GM04504 (cell line): ENCODE results near the gene TTLL8.

ENCODE experiments used
- DNase-seq: peaks from one replicate; pipeline ENCODE4 v3.0.0-alpha.2; 2012; ENCODE audit warnings: low read depth

The TTLL8 gene

DNA sequence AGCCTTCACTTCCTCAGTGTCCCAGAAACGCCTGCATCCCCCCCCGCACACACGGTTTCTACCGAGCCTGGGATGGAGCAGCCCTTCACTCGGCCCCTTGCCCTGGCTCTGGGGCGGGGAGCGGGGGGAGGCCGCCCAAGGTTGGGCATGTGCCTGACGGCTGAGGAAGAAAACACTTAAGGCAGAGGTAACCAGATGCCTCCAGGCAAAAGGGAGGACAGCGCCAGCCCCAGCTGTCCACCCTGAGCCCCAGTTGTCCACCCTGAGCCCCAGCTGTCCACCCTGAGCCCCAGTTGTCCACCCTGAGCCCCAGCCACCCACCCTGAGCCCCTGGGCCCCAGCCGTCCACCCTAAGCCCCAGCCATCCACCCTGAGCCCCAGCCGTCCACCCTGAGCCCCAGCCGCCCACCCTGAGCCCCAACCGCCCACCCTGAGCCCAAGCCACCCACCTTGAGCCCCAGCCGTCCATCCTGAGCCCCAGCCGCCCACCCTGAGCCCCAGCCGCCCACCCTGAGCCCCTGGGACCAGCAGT lies 3.8 kb upstream of the TTLL8 start:
- DNase-seq = no peak

DNA sequence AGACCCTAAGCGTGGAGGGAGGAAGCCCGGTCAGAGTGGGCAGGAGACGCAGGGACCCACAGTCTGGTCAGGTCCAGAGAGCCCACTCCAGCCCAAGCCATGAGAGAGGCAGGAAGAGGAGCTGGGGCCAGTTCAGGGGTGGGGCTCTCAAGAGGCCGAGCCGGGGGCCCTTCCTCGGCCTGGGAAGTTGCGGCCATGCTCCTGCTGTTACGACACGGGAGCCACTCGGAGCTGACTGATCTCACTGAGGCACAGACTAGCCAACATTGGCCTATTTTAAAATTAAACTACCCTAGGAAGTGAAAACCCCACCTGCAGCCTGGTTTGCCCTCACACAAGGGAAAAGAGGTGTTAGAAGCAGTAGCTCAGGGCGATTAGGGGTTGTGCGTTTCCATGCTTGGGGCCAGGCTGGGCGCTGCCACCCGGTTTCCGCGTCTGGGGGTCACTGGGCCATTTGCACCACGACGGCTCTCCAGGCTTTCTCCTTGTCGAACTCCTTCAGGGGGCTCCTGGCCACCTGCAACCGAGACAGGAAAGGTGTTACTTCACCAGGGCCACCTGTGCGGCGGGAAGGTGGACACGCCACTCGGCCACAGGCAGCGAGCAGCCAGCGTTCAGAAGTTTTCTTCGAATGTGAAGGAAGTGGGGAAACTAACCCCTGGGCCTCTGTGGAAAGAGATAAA lies 3.2 kb upstream of the TTLL8 start:
- DNase-seq = no peak

DNA sequence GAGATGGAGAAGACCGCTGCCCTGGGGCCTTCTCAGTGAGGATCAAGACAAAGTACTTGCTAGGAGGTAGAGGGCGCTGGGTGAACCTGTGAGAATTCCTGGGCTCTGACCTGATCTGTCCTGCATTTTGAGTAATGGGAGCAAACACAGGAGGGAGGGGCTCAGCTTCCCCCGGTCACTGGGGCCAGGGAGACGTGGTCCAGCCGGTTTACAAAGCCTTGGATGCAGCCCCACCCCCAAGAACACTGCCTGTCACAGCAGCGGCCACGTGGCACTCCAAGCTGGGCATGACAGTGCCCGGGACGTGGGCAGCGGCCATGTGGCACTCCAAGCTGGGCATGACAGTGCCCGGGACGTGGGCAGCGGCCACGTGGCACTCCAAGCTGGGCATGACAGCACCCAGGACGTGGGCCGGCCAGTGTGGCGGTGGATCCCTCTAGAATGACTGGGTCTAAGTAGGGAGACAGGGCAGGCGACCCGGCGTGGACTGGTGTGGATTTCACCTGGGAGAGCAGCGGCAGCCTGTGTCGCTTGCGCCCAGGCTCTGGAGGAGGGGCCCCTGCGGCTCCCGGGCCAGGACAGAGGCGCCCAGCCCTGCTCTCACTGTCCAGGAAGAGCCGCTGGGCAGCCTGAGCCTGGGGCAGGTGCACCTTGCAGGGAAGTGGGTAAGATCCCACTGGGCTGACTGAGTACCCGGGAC lies 2.5 kb upstream of the TTLL8 start:
- no peak for DNase-seq

DNA sequence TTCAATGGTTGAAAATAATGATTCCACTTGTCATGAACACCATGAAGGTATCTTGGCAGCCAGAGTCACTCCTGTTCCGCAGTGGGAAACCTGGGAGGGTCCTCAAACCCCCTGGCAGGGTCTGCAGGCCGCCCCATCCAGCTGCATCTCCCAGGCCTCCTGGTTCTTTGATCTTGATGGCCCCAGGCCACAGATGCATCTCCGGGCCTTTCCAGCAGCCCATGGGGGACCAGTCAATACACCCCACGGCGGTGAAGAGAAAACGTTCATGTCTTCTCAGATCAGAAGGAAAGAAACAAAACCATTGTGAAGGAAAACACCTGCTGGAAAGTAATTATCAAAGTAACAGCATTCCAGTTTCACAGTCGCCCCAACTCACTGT lies 1.8 kb upstream of the TTLL8 start:
- no peak for DNase-seq

DNA sequence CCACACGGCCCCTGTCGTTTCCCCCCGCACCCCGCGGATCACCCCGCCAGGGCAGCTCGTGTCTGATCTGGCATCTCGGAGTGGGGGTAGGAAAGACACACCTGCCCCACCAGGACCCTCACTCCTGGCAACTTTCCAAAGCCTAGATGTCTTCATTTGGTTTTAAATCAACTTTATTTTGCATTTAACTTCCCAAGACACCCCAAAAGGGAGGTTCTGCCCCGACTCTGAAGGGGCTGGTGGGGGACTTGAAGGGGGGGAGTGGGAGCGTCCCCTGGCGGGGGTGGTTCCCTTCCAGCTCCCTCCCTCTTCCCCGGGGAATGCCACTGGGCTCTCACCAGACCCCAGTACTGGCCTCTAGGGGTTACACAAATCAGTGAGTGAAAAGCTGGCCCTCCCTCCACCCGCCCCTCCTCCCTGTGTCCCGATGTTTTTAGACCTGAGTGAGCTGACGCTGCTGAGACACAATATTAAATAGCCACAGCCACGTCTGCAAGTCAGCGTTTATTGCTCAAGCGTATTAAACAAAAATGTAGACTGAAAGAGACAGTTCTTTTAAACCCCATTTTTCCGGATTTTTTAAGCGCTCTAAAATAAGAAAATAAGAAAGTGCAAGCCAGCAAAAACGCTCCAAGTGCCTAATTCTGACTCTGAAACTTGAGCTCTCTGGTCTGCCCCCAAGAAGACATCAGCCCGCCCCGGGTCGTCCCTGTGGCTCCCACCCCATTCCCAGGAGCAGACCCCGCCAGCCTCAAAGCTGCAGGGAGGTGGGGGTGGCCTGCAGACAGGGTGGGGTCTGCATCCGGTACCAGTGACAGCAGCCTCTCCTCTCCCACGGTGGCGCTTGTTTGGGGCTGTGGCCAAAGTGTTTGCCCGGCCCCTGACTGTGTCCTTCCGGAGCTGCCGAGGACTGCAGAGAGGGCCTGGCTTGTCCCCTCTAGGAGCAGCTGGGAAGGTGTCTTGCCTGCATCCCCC lies 1.1 kb upstream of the TTLL8 start:
- no peak for DNase-seq

DNA sequence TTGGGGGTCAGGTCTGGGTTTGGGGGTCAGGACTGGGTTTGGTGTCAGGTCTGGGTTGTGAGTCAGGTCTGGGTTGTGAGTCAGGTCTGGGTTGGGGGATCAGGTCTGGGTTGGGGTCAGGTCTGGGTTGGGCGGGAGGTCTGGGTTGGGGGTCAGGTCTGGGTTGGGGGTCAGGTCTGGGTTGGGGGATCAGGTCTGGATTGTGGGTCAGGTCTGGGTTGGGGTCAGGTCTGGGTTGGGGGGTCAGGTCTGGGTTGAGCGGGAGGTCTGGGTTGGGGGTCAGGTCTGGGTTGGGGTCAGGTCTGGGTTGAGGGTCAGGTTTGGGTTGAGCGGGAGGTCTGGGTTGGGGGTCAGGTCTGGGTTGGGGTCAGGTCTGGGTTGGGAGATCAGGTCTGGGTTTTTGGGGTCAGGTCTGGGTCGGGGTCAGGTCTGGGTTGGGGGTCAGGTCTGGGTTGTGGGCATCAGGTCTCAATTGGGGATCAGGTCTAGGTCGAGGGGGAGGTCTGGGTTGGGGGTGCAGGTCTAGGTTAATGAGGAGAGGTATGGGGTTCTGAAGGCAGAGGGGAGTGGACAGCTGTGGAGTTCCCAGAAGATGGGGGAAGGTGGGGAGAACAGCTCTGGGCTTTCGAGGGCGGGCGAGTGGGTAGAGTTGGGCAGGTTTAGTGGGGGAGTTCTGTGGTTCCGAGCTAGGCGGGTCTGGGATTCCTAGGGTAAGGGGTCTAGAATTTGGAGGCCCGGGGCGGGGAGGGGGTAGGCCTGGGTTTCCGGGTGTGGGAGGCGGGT lies 629 bp downstream of the TTLL8 start:
- no peak for DNase-seq

DNA sequence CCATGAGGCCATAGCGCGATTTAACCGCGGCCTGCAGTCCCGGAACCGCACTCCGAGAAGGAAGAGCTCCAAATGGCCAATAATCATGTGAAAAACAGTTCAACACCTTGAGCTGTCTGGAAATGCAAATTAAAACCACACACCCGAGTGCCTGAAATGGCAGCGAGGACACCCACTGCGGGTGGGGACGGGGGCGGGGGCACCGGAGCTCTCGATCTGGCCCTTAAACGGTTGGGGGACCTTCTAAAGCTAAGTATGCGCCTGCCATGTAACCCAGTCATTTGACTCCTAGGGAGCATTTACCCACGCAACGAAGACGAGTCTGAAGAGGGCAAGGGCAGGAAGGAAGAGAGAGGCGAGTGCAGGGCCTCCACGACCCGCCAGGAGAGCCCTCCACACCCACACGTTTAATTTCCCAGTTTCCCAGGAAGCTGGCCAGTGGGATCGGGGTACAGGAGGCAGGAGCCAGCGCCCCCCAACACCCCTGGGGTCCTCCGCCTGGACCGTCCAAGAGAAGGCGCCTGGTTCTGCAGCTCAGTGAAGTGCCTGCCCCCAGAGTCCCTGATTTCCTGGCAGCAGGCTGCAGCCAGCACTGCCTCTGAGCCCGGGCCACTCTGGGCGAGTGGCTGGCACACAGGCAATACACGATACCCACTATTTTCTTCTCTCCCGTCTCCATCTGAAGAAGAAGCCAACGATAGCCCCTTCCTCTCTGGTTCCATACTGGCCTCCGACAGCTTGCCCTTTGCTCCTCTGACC lies 1.7 kb downstream of the TTLL8 start:
- no peak for DNase-seq

DNA sequence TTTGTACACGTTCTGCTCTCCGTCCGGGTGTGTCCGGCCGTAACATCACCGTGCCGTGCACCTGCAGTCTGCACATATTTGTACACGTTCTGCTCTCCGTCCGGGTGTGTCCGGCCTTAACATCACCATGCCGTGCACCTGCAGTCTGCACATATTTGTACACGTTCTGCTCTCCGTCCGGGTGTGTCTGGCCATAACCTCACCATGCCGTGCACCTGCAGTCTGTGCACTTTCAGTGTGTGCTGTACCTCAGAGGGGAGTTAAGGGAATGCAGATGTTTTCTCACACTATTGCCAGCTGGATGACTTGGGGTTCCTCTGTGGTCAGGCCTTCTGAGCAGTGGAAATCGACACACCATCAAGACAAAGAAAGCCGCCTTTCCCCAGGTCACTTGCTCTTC lies 4.2 kb downstream of the TTLL8 start:
- no peak for DNase-seq

DNA sequence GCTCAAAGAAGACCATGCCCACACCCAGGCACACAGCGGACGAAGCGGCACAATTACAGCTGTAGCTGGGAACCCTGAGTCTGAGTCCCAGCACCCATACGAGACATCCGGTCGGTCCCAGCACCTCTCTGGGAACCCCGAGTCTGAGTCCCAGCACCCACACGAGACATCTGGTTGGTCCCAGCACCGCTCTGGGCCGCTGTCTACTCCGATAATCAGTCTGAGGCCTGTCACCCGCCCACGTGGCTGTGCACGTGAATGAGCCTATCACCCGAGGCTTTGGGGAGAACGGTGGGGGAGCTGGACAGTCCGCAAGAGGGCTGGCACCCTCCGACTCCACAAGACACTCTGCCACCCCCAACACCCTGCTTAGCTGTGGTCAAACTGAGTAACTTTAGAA lies 6.2 kb downstream of the TTLL8 start:
- DNase-seq = no peak

DNA sequence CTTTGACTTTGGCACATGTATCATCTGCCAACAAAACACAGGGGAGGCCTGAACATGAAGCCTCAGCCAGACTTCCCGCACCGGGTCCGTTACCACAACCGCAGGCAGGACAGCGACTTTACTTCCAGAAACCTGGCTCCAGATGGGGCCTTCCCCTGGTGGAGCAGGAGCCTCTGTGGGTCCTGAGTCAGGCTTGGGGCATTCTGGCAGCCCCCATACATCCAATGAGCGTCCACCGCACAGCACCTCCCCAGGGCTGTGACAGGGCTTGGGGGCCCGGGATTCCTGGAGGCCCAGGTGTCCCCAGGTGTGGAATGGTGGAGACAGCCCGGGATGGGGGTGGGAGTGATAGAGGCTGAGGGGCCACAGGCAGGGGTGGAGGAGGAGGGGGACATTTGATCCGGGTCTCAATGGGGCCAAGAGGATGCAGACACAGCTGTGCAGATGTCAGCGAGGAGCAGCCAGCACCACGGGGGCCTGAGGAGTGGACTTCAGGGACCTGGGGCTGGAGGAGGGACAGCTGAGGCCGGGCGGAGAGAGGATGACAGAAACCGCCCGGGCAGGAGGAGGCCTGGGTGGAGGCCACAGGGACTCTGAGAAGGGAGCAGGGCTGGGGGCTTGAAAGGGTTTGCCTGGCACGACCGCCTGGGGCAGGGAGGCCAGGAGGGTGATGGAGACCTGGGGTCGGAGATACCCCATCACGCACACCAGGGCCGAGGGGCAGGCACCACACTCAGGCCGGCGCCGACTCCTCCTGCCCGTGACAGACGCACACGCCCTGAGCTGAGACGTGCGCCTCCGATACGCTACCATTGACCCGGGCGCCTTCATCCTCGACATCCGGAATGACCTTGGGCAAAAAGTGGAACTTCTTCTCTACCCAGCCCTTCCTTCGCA lies 8.6 kb downstream of the TTLL8 start:
- DNase-seq = no peak

DNA sequence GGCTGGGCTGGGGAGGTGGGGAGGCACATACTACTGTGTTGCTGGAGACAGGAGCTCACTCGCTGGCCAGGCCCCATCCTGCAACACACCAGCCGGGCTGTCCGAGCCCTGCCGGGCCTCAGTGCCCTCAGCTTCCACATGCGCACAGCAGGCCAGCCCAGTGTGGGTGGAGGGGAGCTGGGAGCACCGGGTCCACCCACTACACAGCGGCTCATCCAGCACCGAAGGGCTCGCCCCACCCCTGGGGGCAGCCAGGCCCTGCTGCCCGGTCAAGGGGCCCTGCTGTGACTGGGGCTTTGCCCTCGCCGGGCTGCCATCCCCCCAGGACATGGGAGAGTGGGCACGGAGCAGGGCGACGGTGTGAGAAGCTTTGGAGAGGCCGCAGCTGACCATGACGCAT lies 9.3 kb downstream of the TTLL8 start:
- no peak for DNase-seq

DNA sequence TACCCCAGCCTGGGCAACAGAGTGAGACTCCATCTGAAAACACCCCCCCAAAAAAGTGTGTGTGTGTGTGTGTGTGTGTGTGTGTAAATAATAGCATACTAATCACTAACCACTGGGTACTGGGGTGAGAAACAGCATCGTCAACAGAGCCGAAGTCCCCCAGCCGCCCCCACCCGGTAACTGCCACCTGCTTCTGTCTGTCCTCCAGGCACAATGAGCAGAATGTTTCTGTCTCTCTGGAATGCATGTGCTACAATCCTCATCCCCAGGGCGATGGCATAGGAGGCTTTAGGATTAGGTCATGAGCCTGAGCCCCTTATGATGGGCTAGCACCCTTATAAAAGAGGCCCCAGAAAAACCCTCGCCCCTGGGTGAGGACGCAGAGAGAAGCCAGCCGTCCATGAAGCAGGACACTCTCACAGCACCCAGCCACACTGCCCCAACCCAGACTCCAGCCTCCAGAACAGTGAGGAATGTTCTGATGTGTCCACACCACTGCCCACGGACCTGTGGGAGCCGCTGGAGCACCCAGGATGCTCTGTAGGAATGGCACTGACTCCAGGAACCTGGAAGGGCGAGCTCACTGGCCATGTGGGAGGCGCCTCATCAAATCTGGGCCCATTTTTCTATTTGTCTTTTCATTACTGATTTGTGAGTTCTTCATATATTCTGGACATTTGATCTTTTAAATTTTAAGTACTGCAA lies 9.9 kb downstream of the TTLL8 start:
- DNase-seq = no peak

DNA sequence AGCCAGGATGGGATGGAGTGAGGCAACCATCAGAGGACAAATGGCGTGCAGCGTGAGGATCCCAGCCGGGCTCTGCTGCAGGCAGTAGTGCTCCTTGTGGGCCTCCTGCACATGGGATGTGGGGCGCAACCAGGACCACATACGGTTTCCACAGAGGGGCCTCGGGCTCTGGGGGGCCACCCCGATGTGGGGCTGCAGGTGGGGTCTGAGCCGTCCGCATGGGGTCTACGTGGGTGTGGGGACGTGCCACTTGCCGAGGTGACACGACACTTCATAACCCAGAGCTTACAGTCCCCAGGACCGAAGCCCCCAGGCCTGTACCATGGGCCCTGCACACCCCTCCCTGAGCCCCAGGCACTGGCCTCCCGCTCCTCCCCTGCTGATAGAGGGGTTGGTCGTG lies 10.8 kb downstream of the TTLL8 start:
- no peak for DNase-seq

DNA sequence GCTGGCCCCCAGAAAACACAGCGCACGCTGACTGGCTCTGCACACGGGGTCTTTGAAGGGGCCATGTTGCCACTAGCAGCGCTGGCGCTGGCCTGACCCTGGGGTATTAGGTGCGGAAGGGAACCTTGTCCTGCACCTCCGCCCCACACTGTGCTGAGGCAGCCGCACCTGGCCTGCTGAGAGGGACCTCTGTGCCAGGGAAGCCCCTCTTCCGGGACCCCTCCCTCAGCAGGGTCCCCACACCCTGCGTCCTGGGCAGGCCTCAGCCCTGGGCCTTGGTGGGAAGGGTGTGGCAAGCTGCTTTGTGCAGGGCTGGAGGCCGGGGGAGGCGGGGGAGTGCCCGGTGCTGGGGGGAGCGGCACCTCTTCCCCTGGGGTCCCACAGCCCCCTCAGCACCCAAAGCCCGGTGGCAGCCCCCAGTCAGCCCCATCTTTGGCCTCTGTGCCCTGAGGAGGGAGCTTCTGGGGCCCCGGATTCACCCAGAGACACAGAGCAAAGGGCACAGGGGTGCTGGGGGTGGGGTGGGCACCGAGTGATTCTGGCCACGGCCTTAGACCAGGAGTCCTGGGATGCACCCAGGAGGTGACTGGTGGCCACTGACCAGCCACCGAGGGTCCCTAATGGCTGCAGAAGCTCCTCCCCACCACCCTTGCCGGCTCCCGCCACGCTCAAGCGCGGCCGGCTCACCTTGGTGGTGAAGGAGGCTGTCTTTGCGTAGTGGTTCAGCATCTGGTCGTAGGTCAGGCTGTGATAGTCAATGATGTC lies 11.4 kb downstream of the TTLL8 start:
- DNase-seq = no peak

DNA sequence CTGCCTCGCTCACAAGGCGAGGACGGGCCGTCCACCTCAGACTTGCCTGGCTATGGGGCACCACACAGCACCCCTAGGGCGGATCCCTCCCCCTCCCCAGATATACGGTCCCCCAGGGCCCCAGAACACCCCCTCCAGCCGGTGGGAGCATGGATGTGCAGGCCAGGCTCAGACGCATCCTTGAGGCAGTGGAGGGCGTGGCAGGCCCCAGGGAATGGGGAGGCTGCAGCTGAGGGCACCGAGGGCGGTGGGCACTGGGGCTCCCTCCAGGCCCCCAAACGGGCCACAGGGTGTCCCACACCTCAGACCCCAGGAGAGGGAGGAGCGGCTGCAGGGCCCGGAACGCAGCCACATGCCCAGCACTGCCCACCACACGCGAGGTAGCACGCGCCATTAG lies 12.1 kb downstream of the TTLL8 start:
- DNase-seq = no peak

DNA sequence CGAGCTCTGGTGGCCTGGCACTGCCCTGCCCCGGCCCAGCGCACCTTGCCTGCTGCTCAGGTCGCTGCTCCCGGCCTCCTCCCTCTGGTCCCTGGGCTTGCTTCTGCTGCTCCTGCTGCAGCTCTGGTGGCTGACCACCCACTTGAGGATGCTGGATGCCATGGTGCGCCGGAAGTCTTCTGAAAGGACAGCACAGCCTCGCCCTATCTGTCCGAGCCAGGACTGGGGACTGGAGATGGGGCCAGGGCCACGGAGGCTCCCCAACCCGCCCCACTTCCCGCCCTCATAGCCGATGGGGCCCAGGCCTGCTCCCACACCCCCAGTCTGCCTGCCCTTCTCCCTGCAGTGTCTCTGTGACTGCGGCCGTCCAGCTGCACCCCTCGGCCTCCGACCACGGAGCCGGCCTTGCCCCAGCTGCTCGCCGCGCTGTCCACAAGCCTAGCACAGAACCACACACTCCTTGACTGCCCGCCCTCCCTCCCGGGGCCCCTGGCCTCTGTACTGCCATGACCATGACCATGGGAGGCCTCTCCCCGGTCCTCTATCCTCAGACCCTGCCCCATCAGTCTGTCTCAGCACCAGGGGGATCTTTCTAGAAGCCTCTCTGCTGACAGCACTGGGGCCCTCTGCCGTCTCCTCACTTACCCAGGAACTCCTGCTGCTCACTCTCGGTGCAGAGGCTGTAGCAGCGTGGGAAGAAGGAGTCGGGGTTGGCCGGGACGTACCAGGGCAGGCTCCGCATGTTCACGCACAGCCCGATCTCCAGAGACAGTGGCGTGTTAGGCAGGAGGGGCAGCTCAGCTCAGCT lies 12.7 kb downstream of the TTLL8 start:
- DNase-seq = no peak

DNA sequence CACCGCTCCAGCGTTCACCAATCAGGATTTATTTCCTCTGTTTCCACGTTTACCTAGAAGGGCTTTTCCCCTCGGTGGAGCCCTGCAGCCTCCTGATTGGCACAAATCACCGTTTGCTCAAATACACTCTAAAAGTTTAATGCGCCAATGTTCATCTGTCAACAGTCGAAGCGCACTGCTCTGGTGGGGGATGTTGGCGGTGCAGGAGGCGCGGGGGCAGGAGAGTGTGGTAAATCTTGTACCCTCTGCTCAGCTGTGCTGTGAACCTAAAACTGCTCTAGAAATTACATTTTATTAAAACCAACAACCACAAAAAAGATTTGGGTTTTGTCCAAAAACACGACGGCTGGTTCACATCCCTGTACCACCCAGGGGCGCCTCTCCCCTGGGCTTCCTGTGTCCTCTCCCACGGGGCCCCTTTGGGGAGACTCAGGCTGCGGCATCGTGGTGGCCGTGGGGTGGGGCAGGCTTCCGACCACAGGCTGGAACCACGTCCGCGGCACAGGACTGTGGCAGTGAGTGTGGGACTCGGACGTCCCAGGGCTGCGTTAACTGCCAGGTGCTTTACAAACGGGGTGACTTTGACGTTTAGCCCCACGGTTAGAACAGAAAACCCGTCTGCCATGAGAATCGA lies 13.5 kb downstream of the TTLL8 start:
- no peak for DNase-seq
